Measurements from ENCODE around the gene TTC23L.

- no peak for TF ChIP-seq POLR2AphosphoS5 (IDR thresholded peaks at IDR 0.05; ENCODE audit: low read depth)
- TF ChIP-seq NANOG (IDR thresholded peaks at IDR 0.05; ENCODE audit: borderline replicate concordance), result no peak
- TF ChIP-seq CTCF (conservative IDR thresholded peaks at IDR 0.05; ENCODE audit: low read depth in 2 of 2), result no peak
- no peak for TF ChIP-seq REST (IDR thresholded peaks at IDR 0.05; ENCODE audit: unreplicated experiment)
These were observed 21.2 kb upstream of the TTC23L start for GRCh38 chr5:34817558-34818351.
